CD4-positive, alpha-beta T cell treated with Interleukin-17A for 4 hours (primary cell): ENCODE results near the gene BRWD1.

Source experiments
- DNase-seq: peaks from one replicate; pipeline ENCODE4 v3.0.0-alpha.2; 2020; ENCODE audit warnings: mixed read lengths

The BRWD1 gene

DNA sequence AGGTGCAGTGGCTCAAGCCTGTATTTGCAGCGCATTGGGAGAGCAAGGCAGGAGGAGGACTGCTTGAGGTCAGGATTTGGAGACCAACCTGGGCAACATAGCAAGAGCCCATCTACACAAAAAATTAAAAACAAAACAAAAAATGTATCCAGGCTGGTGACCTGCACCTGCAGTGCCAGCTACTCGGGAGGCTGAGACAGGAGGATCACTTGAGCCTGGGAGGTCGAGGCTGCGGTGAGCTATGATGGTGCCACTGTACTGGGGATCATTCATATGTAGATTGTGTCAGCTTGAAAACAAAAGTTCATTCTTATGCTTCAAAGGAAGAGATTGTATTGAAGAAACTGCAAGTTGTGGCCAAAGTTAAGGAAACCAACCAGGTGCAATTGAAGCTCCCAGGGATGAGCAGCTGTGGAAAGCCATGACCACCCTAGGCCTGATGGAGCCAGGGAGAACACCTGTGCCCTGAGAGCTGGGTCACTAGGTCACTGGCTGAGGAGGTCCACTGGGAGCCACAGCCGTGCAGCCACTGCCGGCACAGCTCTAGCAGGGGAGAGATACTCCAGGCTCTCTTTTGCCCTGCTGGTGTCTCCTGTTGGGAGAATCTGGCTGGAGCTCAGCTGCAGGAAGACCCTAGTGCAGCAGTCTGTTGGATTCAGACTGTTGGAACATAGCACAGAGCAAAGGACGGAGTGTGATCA is 13.3 kb upstream of the BRWD1 start:
- no peak for DNase-seq

- DNase-seq, result no peak
Observed at GRCh38 chr21:39325458-39325857, 12.0 kb upstream of the BRWD1 start.

DNA sequence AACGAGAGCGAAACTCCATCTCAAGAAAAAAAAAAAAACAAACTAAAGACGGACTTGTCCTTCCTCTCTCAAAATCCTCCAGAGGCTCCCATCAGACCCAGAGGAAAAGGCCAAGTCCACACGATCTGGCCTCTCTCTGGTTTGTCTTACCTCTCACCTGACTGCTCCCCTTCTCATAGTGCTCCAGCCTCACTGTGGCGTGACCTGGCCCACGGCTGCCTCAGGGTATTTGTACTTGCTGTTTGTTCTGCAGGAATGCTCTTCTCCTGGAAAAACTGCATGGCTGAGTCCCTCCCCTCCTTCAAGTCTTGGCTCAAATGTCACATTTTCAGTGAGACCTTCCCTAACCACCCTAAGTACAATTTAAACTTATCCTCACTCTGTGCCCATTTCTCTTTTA is 8.0 kb upstream of the BRWD1 start:
- no peak for DNase-seq

GRCh38 chr21:39319814-39320332 is 6.4 kb upstream of the BRWD1 start:
- no peak for DNase-seq

- no peak for DNase-seq
Observed at GRCh38 chr21:39319251-39319756, 5.9 kb upstream of the BRWD1 start.

- DNase-seq, result no peak
Observed at GRCh38 chr21:39318091-39318959, 4.9 kb upstream of the BRWD1 start.

GRCh38 chr21:39317134-39318090 is 4.0 kb upstream of the BRWD1 start:
- no peak for DNase-seq

- no peak for DNase-seq
Observed at GRCh38 chr21:39316729-39317128, 3.3 kb upstream of the BRWD1 start.

DNA sequence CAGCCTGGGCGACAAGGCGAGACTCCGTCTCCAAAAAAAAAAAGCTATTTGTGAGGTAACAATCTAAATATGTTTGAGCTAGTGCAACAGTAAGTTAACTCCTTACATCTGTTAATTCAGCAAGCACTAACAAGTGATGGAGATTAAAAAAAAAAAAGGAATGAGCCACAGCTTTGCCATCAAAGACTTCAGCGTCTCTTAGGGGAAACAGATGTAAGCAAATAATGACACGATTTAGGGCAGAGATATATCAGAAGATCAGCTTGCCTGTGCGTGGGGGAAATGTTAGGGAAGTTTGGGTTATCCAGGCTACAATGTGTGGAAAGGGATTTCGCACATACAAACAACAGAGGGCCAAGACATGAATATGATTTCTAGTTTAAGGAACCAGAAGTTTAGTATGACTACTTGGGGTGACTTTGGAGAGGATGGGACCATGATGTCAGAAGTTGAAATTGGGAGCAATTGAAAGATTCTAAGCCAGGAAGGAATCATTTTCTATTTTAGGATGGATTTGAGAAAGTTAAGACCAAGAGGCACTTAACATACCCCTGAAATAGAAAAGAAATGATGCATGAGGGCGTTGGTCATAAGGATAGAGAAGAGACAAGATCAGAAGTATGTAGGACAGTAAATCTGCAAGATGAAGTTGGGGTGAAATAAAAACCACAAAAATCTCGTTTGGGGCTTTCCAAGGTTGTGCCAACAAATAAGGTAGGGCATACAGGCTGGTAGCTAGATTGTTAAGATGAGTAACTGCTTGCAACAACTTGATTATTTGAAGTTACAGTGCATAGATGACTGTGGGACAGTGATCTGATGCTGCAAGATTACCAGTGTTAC is 2.4 kb upstream of the BRWD1 start:
- DNase-seq, result no peak

DNA sequence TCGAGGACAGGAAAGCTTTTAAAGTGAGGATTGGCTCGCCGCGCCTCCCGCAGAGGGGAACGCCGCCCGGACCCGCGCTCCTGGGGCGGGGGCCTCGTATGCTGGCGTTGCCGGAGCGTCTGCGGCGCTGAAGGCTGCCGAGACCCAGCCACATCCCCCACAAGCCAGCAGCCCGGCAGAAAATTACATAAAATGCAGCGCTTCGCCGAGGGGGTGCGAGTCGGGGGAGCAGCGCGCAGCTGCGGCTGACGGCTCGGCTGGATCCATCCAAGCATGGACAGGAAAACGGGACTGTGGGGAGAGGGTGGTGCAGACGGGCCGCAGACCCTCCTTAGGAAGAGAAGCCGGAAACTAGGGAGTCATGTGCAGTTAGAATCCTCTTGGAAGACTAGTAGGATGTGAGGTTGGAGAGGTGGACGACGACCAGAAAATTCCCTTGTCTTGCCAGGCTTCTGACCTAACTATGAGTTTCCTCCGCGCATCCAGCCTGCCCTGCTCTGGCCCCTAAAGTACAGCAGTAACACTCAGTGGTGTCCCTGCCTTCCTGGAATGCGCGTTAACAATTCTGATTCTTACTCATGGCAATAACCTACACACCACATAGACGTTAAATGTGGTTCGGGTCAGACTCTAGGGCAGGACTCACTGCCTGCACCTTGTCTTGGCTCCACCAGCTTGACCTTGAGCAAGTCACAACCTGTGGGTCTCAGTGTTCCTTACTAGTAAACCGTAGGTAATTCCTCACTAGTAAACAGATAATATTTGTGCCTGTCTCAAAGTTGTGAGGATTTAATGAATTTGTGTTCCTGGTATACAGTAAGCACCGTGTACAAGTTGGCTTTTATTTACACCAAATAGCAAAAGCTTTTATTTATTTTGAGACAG is 953 bp upstream of the BRWD1 start:
- peak; percentile 63 for DNase-seq

DNA sequence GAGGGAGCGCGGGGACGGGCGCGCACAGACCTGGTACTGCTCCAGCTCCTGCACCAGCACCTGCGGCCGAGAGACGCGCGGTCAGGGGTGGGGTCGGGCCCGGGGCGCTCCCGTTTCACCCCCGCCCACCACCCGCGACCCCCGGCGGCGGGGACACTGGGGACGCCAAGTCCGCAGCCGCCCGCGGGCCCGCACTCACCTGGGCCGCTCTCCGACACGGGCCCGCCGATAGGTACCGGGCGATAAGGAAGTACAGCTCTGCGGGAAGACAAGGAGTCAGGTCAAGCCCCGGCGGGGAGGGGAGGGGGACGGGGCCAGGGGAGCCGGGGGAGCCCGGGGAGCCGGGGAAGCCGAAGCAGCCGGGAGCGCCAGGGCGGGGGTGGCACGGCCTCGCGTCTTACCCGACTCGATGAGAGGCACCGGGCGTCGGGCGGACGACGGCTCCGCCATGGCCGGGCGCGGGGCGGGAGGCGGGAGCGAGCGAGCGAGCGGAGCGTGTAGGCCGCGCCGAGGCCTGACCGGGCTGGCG is 326 bp downstream of the BRWD1 start:
- peak; percentile 47 for DNase-seq

- peak; percentile 97 for DNase-seq
Observed at GRCh38 chr21:39312112-39313041, 1.1 kb downstream of the BRWD1 start.

GRCh38 chr21:39311164-39311563 is 2.3 kb downstream of the BRWD1 start:
- no peak for DNase-seq

DNA sequence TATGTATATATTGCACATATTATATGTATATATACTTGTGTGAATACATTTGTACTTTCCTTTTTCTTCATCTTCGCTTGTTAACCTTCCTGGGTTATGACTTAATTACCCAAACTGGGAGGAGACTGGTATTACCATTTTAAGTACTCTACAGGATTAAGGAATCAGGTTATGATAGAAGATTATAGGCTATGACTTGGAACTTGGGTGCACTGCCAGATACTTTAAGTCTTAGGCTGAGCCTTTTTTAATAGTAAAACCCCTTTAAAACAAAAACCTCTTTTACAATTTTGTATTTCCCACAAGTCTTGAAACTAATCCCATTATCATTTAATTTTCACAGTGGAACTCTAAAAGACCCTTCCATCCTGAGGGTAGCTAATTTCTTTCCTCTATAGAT is 6.0 kb downstream of the BRWD1 start:
- no peak for DNase-seq

GRCh38 chr21:39300587-39300986 is 12.8 kb downstream of the BRWD1 start:
- DNase-seq, result no peak

DNA sequence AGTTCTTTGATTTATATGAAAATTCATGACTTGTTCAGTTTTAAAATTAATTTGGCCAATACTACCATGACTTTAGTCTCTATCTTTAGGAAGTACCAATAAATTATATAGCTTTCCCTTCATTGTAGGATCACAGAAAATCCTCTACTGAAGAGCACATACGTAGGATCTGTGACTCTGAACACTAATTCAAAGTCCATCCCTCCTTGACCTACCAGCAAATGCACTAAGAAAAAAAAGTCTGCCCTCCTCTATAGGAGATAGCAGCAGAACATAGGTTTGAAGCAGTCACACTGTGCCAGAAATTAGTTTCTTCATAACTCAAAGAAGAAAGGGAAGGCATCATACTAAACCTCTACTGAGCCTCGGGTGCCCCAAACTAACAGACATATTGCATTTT is 16.5 kb downstream of the BRWD1 start:
- no peak for DNase-seq

- no peak for DNase-seq
Observed at GRCh38 chr21:39288987-39289386, 24.4 kb downstream of the BRWD1 start.

- no peak for DNase-seq
Observed at GRCh38 chr21:39282911-39283310, 30.5 kb downstream of the BRWD1 start.

- no peak for DNase-seq
Observed at GRCh38 chr21:39281853-39282252, 31.6 kb downstream of the BRWD1 start.
